Measurements from ENCODE around the gene TPRX2.

- TF ChIP-seq EZH2 (IDR thresholded peaks at IDR 0.05; ENCODE audit: low read length, missing control alignments) (no peak), CTCF (conservative IDR thresholded peaks at IDR 0.05 in 1 of 2, IDR thresholded peaks at IDR 0.05 in 1 of 2; ENCODE audit: low read depth in 1 of 2, low read length in 2 of 2) (no peak)
These were observed 36.2 kb downstream of the TPRX2 start for GRCh38 chr19:47895165-47895782.
